NCI-H2227 treated with DMSO at 0.1 percent for 48 hours (cell line): ENCODE results near the gene HNRNPU.

ENCODE experiments used
- DNase-seq: peaks from one replicate; lab custom pipeline; 2025; lab: John Stamatoyannopoulos, UW

The HNRNPU gene

GRCh38 chr1:244862699-244863490, 1.4 kb downstream of the HNRNPU start:
- peak; percentile 94 for DNase-seq

GRCh38 chr1:244862354-244862698, 2.0 kb downstream of the HNRNPU start:
- no peak for DNase-seq

- DNase-seq: no peak
Measured at GRCh38 chr1:244861683-244862082, 2.7 kb downstream of the HNRNPU start.

GRCh38 chr1:244860914-244861610, 3.3 kb downstream of the HNRNPU start:
- DNase-seq: no peak

GRCh38 chr1:244860078-244860477, 4.3 kb downstream of the HNRNPU start:
- DNase-seq: no peak

- no peak for DNase-seq
Measured at GRCh38 chr1:244858357-244858756, 6.0 kb downstream of the HNRNPU start.

GRCh38 chr1:244857761-244858160, 6.6 kb downstream of the HNRNPU start:
- no peak for DNase-seq

GRCh38 chr1:244854865-244855578, 9.3 kb downstream of the HNRNPU start:
- DNase-seq: no peak

- no peak for DNase-seq
Measured at GRCh38 chr1:244854166-244854565, 10.2 kb downstream of the HNRNPU start.

- DNase-seq: no peak
Measured at GRCh38 chr1:244852694-244853093, 11.6 kb downstream of the HNRNPU start.

- no peak for DNase-seq
Measured at GRCh38 chr1:244851546-244852231, 12.7 kb downstream of the HNRNPU start.

GRCh38 chr1:244850896-244851295, 13.4 kb downstream of the HNRNPU start:
- DNase-seq: no peak

GRCh38 chr1:244850099-244850852, 14.1 kb downstream of the HNRNPU start:
- no peak for DNase-seq

GRCh38 chr1:244849189-244849866, 15.0 kb downstream of the HNRNPU start:
- DNase-seq: no peak

GRCh38 chr1:244846653-244847052, 17.7 kb downstream of the HNRNPU start:
- DNase-seq: no peak

GRCh38 chr1:244844155-244845121, 19.9 kb downstream of the HNRNPU start:
- DNase-seq: no peak

GRCh38 chr1:244843148-244843978, 21.0 kb downstream of the HNRNPU start:
- DNase-seq: no peak

GRCh38 chr1:244841273-244841927, 22.9 kb downstream of the HNRNPU start:
- DNase-seq: no peak
